HCT116 (cell line): ENCODE results near the gene USP48. TPM values are rescaled to one million over a fixed set of nuclear protein-coding genes. Genes with fewer than 3 reads are reported as not detected.

Experiments used
- ATAC-seq: fragments of 200-7000 bp; cut with Tn5 transposase; 2 replicates; pipeline ENCODE4 v1.9.1; 2020; ENCODE audit warnings: mild to moderate bottlenecking, moderate library complexity
- BruUV-seq: library from RNA; stranded (reverse); fragments of 400-500 nt; replicated peaks from 2 replicates; lab custom pipeline; 2021; lab: Mats Ljungman, UMichigan
- CTCF ChIA-PET: fragments of 300-600 bp; sonication (Branson Sonifier 250); formaldehyde crosslinking; loops from one replicate; lab custom pipeline; 2021; ENCODE audit warnings: antibody characterized with exemption; lab: Charles Lee
- POLR2A ChIA-PET: fragments of 300-600, 350-600 bp; sonication (Branson Sonifier 250); formaldehyde crosslinking; loops from one replicate; lab custom pipeline; 2021; ENCODE audit warnings: antibody characterized with exemption; lab: Charles Lee
- RAD21 ChIA-PET, 2 experiments: fragments of 300-600 bp; sonication (Branson Sonifier 250); formaldehyde crosslinking; loops; one replicate each; lab custom pipeline; 2023; ENCODE audit warnings: low total read pairs in 2 of 2; ENCODE audit not compliant: uncharacterized antibody in 2 of 2, unreplicated experiment in 2 of 2, low non-redundant PET in 1 of 2; lab: Charles Lee
- DNase-seq: peaks from one replicate; pipeline ENCODE4 v3.0.0-alpha.2; 2010; ENCODE audit warnings: low read depth, low spot score
- H2AFZ ChIP-seq: fragments of 200-600 bp; shearing (Covaris generic), sonication (generic); 2 replicates; pipeline ENCODE4 v1.6.1; 2017; ENCODE audit warnings: low read depth, mixed run types, mixed read lengths, antibody characterized with exemption, low read length; ENCODE audit not compliant: poor library complexity, severe bottlenecking
- H3K27ac ChIP-seq: 2 replicates; pipeline ENCODE4 v1.5.1; 2012; ENCODE audit warnings: low read depth, low read length
- H3K27me3 ChIP-seq: fragments of 200-600 bp; sonication (generic); 2 replicates; pipeline ENCODE4 v1.6.1; 2016; ENCODE audit warnings: mixed run types, low read length, mixed read lengths; ENCODE audit not compliant: insufficient read depth
- H3K36me3 ChIP-seq, 2 experiments: fragments of 200-500 bp in 1 of 2; fragments of 200-600 bp in 1 of 2; sonication (Bioruptor generic) in 1 of 2; sonication (generic) in 1 of 2; 2 replicates each; pipeline versions ENCODE4 v1.5.1 to v1.6.1; 2014 to 2016; ENCODE audit warnings: low read length in 2 of 2, inconsistent platforms in 1 of 2, mixed read lengths in 1 of 2, mixed run types in 1 of 2; ENCODE audit not compliant: insufficient read depth in 2 of 2, control insufficient read depth in 1 of 2
- H3K4me1 ChIP-seq, 2 experiments: fragments of 200-600 bp in 1 of 2; sonication (generic) in 1 of 2; 2 replicates each; pipeline versions ENCODE4 v1.5.1 to v1.6.1; 2012 to 2017; ENCODE audit warnings: low read length in 2 of 2, inconsistent platforms in 1 of 2, mild to moderate bottlenecking in 1 of 2, mixed read lengths in 1 of 2, mixed run types in 1 of 2, moderate library complexity in 1 of 2; ENCODE audit not compliant: insufficient read depth in 2 of 2, control insufficient read depth in 1 of 2
- H3K4me2 ChIP-seq: fragments of 200-600 bp; sonication (generic); 2 replicates; pipeline ENCODE4 v1.6.1; 2017; ENCODE audit warnings: mixed run types, low read length, mixed read lengths
- H3K4me3 ChIP-seq, 2 experiments: fragments of 200-600 bp in 1 of 2; sonication (generic) in 1 of 2; replicated peaks in 1 of 2; 2 replicates each; pipeline ENCODE4 v1.5.1; 2011 to 2016; ENCODE audit warnings: low read length in 2 of 2, control low read depth in 1 of 2, low read depth in 1 of 2, mild to moderate bottlenecking in 1 of 2, mixed read lengths in 1 of 2, mixed run types in 1 of 2
- H3K79me2 ChIP-seq: fragments of 200-600 bp; sonication (generic); 2 replicates; pipeline ENCODE4 v1.6.1; 2017; ENCODE audit warnings: mild to moderate bottlenecking, mixed run types, low read length, moderate library complexity, mixed read lengths; ENCODE audit not compliant: insufficient read depth
- H3K9ac ChIP-seq: fragments of 200-600 bp; sonication (generic); 2 replicates; pipeline ENCODE4 v1.6.1; 2016; ENCODE audit warnings: low read length, mixed read lengths
- H3K9me2 ChIP-seq: fragments of 200-600 bp; sonication (generic), shearing (Covaris generic); 2 replicates; pipeline ENCODE4 v1.6.1; 2017; ENCODE audit warnings: mixed run types, mild to moderate bottlenecking, moderate library complexity; ENCODE audit not compliant: insufficient read depth
- H3K9me3 ChIP-seq, 2 experiments: fragments of 200-500 bp in 1 of 2; fragments of 200-600 bp in 1 of 2; sonication (Bioruptor generic) in 1 of 2; sonication (generic) in 1 of 2; 2 replicates each; pipeline ENCODE4 v1.6.1; 2014 to 2017; ENCODE audit warnings: low read length in 2 of 2, mixed read lengths in 2 of 2, inconsistent platforms in 1 of 2, low read depth in 1 of 2, mild to moderate bottlenecking in 1 of 2, mixed run types in 1 of 2, moderate library complexity in 1 of 2; ENCODE audit not compliant: control insufficient read depth in 1 of 2, insufficient read depth in 1 of 2
- H4K20me1 ChIP-seq: fragments of 200-600 bp; sonication (generic), shearing (Covaris generic); 2 replicates; pipeline ENCODE4 v1.6.1; 2017; ENCODE audit warnings: mixed run types, mild to moderate bottlenecking, moderate library complexity; ENCODE audit not compliant: insufficient read depth
- CBX3 ChIP-seq: IDR thresholded peaks from 2 replicates; pipeline ENCODE4 v1.6.1; 2012; ENCODE audit warnings: low read depth
- FOSL1 ChIP-seq: IDR thresholded peaks from 2 replicates; pipeline ENCODE4 v1.6.1; 2012; ENCODE audit warnings: low read depth
- RAD21 ChIP-seq: IDR thresholded peaks from 2 replicates; pipeline ENCODE4 v1.6.1; 2012; ENCODE audit warnings: low read depth, mild to moderate bottlenecking
- SP1 ChIP-seq: IDR thresholded peaks from 2 replicates; pipeline ENCODE4 v1.6.1; 2012; ENCODE audit warnings: low read depth
- ZNF274 ChIP-seq: fragments of 200-500 bp; sonication (Bioruptor generic); IDR thresholded peaks from 2 replicates; pipeline ENCODE4 v1.6.1; 2014; ENCODE audit warnings: mild to moderate bottlenecking, low read depth, low read length, inconsistent platforms
- intact Hi-C: fragments of 100-400 bp; cut with micrococcal nuclease; formaldehyde crosslinking; loops from 2 replicates; pipeline ENCODE4 v1.10.0; 2022
- total RNA-seq: library from RNA; stranded (reverse); gene quantifications from one replicate; pipeline ENCODE4 v1.2.1, GENCODE V29; 2021; ENCODE audit not compliant: unreplicated experiment
- TF ChIP-seq, protein P1 (sequence below): IDR thresholded peaks from 2 replicates; pipeline ENCODE4 v1.6.1; 2012; ENCODE audit warnings: low read depth
- TF ChIP-seq, protein P2 (sequence below): IDR thresholded peaks from 2 replicates; pipeline ENCODE4 v1.6.1; 2012
- TF ChIP-seq, protein P3 (sequence below): IDR thresholded peaks from 2 replicates; pipeline ENCODE4 v1.6.1; 2011; ENCODE audit warnings: mild to moderate bottlenecking, low read length, moderate library complexity; ENCODE audit not compliant: insufficient replicate concordance; ENCODE audit errors: extremely low read depth

Gene USP48
- total RNA-seq, 1 experiment from 2014 or later = 54.8 TPM

DNA sequence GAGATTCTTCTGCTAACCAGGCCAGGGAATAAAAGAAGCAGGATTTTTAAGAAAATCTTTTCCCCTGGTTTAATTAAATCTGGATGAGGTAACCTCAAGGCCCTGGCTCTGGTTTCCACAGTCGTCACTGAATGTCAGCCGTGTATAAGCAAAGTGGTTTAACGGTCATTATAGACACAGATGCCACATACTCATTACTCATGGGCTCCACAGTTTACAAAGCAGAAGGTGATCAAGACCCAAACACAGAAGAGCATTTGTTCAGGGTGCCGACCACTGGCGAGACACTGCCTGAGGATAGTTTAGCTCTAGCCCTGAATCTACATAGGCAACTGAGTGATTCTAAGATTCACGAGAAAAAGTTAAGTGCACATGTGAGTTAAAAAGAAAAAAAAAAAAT, 86.0 kb downstream of the USP48 start:
- intact Hi-C loops = no loop called here
- Histone ChIP-seq H4K20me1 (no peaks in the 10 kb centered on the region), H2AFZ (no peak overlapping the region), H3K36me3 (peaks cover 8 to 18% of the 10 kb centered on the region in 2 experiments; a peak in 2 of 4 replicates), H3K4me3 (no peak overlapping the region), H3K4me2 (no peak overlapping the region), H3K9ac (no peak overlapping the region), H3K27me3 (no peaks in the 10 kb centered on the region), H3K27ac (no peak overlapping the region), H3K9me2 (no peaks in the 10 kb centered on the region), H3K9me3 (no peaks in the 10 kb centered on the region), H3K79me2 (no peaks in the 10 kb centered on the region; the same call in 1 of the 2 replicates), H3K4me1 (no peaks in the 10 kb centered on the region)
- DNase-seq (no peak), ATAC-seq (no peak)
- BruUV-seq = no TSS peak
- ChIA-PET CTCF (no interaction called here), RAD21 (no interaction called here), POLR2A (no interaction called here)
- TF ChIP-seq, protein P1, sequence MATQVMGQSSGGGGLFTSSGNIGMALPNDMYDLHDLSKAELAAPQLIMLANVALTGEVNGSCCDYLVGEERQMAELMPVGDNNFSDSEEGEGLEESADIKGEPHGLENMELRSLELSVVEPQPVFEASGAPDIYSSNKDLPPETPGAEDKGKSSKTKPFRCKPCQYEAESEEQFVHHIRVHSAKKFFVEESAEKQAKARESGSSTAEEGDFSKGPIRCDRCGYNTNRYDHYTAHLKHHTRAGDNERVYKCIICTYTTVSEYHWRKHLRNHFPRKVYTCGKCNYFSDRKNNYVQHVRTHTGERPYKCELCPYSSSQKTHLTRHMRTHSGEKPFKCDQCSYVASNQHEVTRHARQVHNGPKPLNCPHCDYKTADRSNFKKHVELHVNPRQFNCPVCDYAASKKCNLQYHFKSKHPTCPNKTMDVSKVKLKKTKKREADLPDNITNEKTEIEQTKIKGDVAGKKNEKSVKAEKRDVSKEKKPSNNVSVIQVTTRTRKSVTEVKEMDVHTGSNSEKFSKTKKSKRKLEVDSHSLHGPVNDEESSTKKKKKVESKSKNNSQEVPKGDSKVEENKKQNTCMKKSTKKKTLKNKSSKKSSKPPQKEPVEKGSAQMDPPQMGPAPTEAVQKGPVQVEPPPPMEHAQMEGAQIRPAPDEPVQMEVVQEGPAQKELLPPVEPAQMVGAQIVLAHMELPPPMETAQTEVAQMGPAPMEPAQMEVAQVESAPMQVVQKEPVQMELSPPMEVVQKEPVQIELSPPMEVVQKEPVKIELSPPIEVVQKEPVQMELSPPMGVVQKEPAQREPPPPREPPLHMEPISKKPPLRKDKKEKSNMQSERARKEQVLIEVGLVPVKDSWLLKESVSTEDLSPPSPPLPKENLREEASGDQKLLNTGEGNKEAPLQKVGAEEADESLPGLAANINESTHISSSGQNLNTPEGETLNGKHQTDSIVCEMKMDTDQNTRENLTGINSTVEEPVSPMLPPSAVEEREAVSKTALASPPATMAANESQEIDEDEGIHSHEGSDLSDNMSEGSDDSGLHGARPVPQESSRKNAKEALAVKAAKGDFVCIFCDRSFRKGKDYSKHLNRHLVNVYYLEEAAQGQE = no peak
- no peak for TF ChIP-seq FOSL1
- TF ChIP-seq SP1 = no peak
- TF ChIP-seq, protein P2, sequence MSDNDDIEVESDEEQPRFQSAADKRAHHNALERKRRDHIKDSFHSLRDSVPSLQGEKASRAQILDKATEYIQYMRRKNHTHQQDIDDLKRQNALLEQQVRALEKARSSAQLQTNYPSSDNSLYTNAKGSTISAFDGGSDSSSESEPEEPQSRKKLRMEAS = no peak
- no peak for TF ChIP-seq CBX3
- TF ChIP-seq ZNF274 = no peak
- TF ChIP-seq, protein P3, sequence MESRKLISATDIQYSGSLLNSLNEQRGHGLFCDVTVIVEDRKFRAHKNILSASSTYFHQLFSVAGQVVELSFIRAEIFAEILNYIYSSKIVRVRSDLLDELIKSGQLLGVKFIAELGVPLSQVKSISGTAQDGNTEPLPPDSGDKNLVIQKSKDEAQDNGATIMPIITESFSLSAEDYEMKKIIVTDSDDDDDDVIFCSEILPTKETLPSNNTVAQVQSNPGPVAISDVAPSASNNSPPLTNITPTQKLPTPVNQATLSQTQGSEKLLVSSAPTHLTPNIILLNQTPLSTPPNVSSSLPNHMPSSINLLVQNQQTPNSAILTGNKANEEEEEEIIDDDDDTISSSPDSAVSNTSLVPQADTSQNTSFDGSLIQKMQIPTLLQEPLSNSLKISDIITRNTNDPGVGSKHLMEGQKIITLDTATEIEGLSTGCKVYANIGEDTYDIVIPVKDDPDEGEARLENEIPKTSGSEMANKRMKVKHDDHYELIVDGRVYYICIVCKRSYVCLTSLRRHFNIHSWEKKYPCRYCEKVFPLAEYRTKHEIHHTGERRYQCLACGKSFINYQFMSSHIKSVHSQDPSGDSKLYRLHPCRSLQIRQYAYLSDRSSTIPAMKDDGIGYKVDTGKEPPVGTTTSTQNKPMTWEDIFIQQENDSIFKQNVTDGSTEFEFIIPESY = no peak
- TF ChIP-seq RAD21 = no peak
